Measurements from ENCODE around the gene B3GNT9.

B3GNT9 gene

DNA sequence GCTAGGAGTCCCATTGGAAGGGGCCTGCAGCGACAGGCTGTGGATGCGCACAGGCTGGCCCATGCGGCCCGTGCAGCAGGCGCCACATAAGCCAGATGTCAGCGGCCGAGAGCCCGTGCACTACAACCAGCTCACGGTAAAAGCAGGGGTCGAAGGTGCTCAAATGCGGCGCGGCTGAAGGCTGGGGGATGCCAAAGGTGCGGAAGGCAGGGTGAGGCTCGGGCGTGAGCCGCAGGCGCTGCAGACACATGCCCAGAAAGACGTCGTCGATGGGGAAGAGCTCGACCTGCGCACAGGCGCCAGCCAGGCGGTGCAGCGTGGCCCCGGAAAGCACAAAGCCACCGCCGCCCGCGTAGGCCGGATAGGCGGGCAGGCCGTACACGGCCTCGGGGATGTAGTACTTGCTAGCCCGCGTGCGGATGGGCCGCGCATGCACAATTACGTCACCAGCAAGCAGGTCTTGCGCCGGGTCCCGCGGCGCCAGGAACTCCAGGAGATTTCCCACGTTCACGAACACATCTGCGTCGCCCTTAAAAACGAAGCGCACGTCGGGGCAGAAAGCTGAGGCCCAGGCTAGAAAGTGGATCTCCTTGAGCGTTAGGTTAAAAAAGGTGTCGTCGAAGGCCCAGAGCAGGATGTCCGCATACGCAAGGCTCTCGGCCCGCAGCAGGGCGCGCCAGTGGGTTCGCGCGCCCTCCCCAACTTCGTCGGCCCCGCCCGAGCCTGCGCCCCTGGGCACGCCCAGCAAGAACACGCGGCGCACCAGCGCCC lies 1.3 kb downstream of the B3GNT9 start:
- Histone ChIP-seq H3F3A (ENCODE audit: low read depth) (no peaks in the 10 kb centered on the region), H3K36me3 (ENCODE audit: insufficient read depth, low read length) (peaks cover 41% of the 10 kb centered on the region; the same call in 1 of the 2 replicates), H4K20me1 (ENCODE audit: insufficient read depth, low read length, poor library complexity, severe bottlenecking) (no peaks in the 10 kb centered on the region), H3K4me2 (ENCODE audit: low read depth, low read length, poor library complexity, severe bottlenecking) (no peak overlapping the region), H3K27me3 (ENCODE audit: insufficient read depth, low read length, poor library complexity, severe bottlenecking) (no peaks in the 10 kb centered on the region), H2AFZ (ENCODE audit: low read length) (no peak overlapping the region), H3K79me2 (ENCODE audit: insufficient read depth, low read length) (no peaks in the 10 kb centered on the region), H3K9ac (ENCODE audit: low read depth, low read length, poor library complexity, severe bottlenecking) (no peak overlapping the region), H3K9me2 (replicated peaks; ENCODE audit: low read depth, low read length) (no peaks in the 10 kb centered on the region), H3K4me1 (ENCODE audit: insufficient read depth, low read length, poor library complexity, severe bottlenecking) (no peaks in the 10 kb centered on the region), H3K4me3 (ENCODE audit: low read length, poor library complexity, severe bottlenecking) (no peak overlapping the region), H3K9me3 (ENCODE audit: insufficient read depth, low read depth, low read length) (no peaks in the 10 kb centered on the region)
- TF ChIP-seq EZH2phosphoT487 (IDR thresholded peaks at IDR 0.05; ENCODE audit: borderline replicate concordance) (no peak), CTCF (conservative IDR thresholded peaks at IDR 0.05; ENCODE audit: low read length) (no peak)

DNA sequence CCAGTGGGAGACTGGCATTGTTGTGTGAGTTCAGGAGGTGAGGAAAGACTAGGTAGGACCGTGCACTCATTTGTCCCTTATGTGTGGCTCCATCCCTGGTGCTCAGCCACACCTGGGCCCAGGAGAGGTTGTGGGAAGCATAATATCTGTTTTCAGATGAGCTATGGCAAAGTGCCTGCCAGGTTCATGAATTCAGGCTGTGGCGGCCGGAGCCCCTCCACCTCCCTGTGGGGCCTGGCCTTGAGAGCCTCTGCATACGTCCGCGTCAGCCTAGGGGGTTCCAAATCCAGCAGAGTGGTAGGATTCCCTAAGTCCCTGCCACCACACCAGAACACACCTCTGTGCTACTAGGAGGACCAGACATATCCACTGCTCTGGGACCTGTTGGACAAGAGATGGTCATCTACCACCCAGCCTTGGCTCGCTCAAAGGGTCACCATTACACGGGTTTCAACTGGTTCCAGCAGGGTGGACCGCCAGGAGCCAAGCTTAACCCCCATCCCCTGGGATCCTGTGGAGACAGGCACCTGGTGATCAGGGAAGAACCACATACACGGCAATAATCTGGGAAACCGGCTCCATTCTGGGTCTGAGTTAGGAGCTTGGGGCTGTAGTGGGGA lies 2.0 kb downstream of the B3GNT9 start:
- no peak for TF ChIP-seq EZH2phosphoT487 (IDR thresholded peaks at IDR 0.05; ENCODE audit: borderline replicate concordance)
- TF ChIP-seq CTCF (conservative IDR thresholded peaks at IDR 0.05; ENCODE audit: low read length) = no peak
- Histone ChIP-seq H3K4me1 (ENCODE audit: insufficient read depth, low read length, poor library complexity, severe bottlenecking) (no peaks in the 10 kb centered on the region), H3K36me3 (ENCODE audit: insufficient read depth, low read length) (peaks cover 47% of the 10 kb centered on the region; the same call in 1 of the 2 replicates), H3F3A (ENCODE audit: low read depth) (no peaks in the 10 kb centered on the region), H3K4me2 (ENCODE audit: low read depth, low read length, poor library complexity, severe bottlenecking) (no peak overlapping the region), H4K20me1 (ENCODE audit: insufficient read depth, low read length, poor library complexity, severe bottlenecking) (no peaks in the 10 kb centered on the region), H2AFZ (ENCODE audit: low read length) (no peak overlapping the region), H3K79me2 (ENCODE audit: insufficient read depth, low read length) (no peaks in the 10 kb centered on the region), H3K9me2 (replicated peaks; ENCODE audit: low read depth, low read length) (no peaks in the 10 kb centered on the region), H3K27me3 (ENCODE audit: insufficient read depth, low read length, poor library complexity, severe bottlenecking) (no peaks in the 10 kb centered on the region), H3K9ac (ENCODE audit: low read depth, low read length, poor library complexity, severe bottlenecking) (no peak overlapping the region), H3K4me3 (ENCODE audit: low read length, poor library complexity, severe bottlenecking) (no peak overlapping the region), H3K9me3 (ENCODE audit: insufficient read depth, low read depth, low read length) (no peaks in the 10 kb centered on the region)

- no peaks in the 10 kb centered on the region for H4K20me1 ChIP-seq (ENCODE audit: insufficient read depth, low read length, poor library complexity, severe bottlenecking)
- H3F3A ChIP-seq (ENCODE audit: low read depth) = no peaks in the 10 kb centered on the region
- no peak overlapping the region for H3K9ac ChIP-seq (ENCODE audit: low read depth, low read length, poor library complexity, severe bottlenecking)
- H2AFZ ChIP-seq (ENCODE audit: low read length) = no peak overlapping the region
- H3K4me3 ChIP-seq (ENCODE audit: low read length, poor library complexity, severe bottlenecking) = no peak overlapping the region
- no peaks in the 10 kb centered on the region for H3K9me2 ChIP-seq (replicated peaks; ENCODE audit: low read depth, low read length)
- no peaks in the 10 kb centered on the region for H3K9me3 ChIP-seq (ENCODE audit: insufficient read depth, low read depth, low read length)
- H3K4me1 ChIP-seq (ENCODE audit: insufficient read depth, low read length, poor library complexity, severe bottlenecking) = no peaks in the 10 kb centered on the region
- peaks cover 51% of the 10 kb centered on the region; the same call in 1 of the 2 replicates for H3K36me3 ChIP-seq (ENCODE audit: insufficient read depth, low read length)
- H3K27me3 ChIP-seq (ENCODE audit: insufficient read depth, low read length, poor library complexity, severe bottlenecking) = no peaks in the 10 kb centered on the region
- no peak for TF ChIP-seq EZH2phosphoT487 (IDR thresholded peaks at IDR 0.05; ENCODE audit: borderline replicate concordance)
- no peak for TF ChIP-seq CTCF (conservative IDR thresholded peaks at IDR 0.05; ENCODE audit: low read length)
- H3K79me2 ChIP-seq (ENCODE audit: insufficient read depth, low read length) = no peaks in the 10 kb centered on the region
- no peak overlapping the region for H3K4me2 ChIP-seq (ENCODE audit: low read depth, low read length, poor library complexity, severe bottlenecking)
These were observed 2.6 kb downstream of the B3GNT9 start for GRCh38 chr16:67148221-67148620.
